ENCODE measurements around the gene MAMSTR. TPM values are rescaled to one million over a fixed set of nuclear protein-coding genes. Genes with fewer than 3 reads are reported as not detected.

MAMSTR gene, protein sequence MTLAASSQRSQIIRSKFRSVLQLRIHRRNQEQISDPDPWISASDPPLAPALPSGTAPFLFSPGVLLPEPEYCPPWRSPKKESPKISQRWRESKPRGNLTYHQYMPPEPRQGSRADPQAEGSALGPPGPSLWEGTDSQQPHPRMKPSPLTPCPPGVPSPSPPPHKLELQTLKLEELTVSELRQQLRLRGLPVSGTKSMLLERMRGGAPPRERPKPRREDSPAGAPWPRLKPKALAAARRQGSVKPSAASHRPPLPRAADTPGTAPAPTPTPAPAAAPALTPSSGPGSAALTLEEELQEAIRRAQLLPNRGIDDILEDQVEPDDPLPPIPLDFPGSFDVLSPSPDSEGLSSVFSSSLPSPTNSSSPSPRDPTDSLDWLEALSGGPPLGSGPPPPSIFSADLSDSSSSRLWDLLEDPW
- total RNA-seq (2022; extraction: Qiagen RNA extraction; ENCODE audit: low read depth): 0.28 to 0.51 TPM (median 0.48 TPM) in 5 replicates

DNA sequence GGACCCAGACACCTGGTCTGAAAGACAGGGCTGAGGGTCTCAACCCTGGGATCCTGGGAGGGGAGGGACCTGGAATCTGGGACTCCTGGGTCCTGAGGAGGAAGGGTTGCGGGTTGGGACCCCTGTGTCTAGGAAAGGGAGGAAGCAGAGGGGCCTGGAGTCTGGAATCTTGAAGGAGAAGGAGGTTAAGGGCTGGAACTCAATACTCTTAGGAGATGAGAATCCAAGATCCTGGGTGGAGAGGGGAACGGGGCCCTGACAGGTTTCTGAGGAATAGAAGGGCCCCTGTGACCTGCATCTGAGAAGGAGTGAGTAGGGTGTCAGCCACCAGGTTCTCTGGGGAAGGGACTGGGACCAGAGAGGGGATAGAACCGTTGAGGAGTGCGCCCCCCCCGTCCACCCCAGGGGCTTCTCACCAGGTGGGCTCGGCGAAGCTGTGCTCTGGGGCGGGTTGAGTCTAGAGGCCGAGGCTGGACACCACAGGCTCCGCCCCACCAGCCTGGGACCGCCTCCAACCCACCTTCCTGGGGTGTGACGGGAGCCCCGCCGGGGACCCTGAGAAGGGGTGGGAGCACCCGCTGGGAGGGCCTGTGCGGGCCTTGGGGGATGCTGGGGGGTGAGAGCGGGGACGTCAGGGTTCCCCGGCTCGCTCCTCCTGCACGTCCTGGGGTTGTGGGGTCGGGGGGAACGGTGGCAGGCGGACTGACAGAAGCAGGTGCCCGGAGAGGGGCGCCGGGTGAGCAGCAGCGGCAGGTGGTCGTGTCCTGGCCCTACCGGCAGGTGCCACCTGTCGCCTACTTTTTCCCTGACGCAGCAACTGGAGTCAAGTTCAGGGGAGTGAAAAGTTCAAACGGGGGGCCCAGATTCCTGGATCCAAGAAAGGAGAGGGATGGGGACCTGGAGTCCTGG is at the start of gene MAMSTR:
TSS of gene MAMSTR (minus strand) at position 463 of the 909 bp plus-strand sequence. CDS start 694 bp downstream, outside the sequence.

DNA sequence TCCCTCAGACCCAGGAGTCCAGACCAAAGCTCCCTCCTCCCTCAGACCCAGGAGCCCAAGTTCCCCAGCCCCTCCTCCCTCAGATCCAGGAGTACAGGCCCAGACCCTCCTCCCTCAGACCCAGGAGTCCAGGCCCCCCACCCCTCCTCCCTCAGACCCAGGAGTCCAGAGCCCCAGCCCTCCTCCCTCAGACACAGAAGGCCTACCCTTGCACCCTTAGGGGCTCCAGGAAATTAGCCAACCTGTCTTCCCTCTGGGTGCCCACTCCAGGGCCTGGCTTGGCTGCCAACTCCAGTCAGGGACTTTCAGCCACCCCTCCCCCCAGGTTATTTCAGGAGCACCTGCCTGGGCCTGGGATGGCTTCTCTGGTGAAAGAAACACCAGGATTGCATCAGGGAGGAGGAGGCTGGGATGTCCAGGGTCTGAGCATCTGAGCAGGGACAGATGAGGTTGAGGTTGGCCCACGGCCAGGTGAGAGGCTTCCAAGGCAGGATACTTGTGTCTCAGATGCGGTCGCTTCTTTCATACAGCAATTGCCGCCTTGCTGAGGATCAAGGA is 35.6 kb upstream of the MAMSTR start, which contains the start of gene FGF21:
TSS of gene FGF21 (plus strand) at position 441 of the 558 bp plus-strand sequence. CDS start 713 bp downstream, outside the sequence.

DNA sequence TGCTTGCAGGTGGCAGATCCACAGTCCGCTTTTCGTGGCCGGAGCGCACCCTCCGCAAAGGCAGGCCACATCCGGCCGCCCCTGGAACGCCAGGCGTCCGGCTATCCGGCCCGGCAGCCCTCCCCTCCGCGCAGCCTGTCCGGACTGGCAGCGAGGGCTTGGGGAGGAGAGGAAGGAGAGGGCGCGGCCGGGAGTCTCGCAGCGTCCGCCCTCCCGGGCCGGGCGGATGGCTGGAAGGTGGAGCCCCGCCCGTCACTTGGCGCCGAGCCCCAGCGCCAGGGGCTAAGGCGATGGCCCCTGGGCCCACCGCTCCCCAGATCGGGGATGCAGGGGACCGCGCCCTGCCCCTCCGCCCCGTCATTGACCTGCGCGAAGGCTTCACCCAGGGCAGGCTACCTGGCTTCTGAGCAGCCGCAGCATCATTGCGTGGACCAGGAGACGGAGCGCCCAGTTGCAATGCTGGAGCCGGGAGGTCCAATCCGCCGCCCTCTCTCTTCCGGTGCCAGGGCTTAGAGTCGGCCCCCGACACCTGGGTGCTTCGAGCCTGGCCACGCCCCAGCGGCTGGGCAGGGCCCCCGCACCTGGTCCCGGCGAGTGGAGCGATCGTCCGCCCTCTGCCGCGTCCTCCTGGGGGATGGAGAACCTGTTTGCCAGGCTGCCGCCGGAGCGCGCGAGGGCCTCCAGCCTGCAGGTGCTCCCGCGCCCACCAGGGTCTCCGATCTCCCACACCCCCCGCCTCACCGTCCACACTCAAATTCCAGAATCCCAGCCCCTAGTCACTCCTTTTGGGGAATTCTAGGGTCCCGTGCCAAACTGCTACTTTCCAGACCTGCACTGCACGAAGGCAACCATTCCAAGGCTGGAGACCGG is 33.2 kb upstream of the MAMSTR start, which contains the start of gene FUT1:
TSS of gene FUT1 (minus strand) at position 146 of the 870 bp plus-strand sequence. CDS start 1,360 bp downstream, outside the sequence.

DNA sequence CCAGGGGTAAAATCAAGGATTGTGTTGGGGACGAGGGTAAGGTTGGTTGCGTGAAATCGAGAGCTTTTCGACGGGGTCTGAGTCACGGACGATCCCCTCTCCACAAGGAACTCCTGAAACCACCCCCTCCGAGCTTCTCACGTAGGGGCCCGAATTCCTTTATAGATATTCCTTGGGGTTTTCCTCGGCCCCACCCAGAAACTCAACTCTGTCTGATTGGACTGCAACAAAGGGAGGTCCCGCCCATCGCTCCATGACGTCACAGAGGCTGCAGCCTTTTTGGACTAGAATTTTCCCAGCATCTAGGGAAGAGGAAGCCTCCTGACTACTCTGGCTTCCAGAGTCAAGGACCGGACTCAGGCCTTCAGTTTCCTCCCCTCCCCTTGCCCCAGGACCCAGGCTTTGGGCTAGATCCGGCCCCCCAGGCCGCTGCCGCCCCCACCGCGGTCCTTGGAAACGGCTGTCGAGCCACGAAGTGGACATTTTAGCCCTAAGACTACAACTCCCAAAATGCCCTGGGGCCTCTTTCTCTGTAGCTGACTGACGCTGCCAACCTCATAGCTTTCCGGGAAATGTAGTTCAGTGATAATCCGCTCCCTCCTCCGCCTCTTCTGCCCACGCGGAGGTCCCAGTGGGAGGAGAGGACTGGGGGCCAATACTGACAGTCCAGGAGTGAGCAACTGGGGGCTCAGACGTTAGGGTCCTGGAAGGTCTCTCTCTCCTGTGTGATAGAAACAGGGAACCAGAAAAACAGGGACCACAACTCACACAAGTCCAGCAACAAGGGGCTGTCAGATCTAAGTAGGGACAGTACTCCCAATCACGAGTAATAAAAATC is 27.4 kb upstream of the MAMSTR start, which contains the start of gene IZUMO1:
TSS of gene IZUMO1 (minus strand) at position 172 of the 838 bp plus-strand sequence. CDS start 1,050 bp downstream, outside the sequence.

DNA sequence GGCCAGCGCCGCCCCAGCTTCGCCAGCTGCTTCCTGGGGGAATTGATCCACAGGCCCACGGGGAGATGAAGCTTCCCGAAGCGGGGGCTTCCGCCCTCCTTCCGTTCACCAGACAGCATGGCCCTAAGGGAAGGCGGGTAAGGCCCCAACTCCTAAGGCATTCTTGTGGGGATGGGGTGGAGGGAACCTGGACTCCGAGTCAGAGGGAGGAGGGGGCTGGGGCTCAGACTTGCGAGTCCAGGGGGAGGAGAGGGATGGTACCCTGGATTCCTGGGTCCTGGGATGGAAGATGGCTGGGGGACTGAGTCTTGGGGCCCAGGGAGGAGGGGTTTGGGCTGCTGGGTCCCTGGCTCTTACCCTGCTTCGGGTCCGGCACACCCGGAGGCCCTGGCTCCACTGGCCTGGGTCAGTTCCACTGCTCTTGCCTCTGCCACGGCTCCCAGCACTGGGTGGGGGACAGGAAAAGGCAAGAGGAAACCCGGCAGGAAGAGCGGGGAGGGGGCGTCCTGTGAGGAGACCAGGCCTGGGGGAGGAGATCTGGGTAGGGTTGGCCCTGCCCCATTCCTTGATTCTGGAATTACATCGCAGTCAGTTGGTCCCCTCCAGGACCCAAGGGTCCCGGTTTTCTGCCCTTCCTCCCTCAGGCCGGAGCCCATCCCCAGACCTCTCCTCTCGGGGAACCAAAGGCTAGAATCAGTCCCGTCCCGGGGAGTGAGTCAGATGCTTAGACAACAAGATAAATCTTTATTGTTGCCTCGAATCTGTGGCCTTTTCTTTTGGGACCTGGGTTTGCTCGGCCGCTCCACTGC is 20.8 kb upstream of the MAMSTR start, which contains the start of gene RASIP1:
TSS of gene RASIP1 (minus strand) at position 447 of the 809 bp plus-strand sequence. CDS start at position 119, 328 bp downstream.

DNA sequence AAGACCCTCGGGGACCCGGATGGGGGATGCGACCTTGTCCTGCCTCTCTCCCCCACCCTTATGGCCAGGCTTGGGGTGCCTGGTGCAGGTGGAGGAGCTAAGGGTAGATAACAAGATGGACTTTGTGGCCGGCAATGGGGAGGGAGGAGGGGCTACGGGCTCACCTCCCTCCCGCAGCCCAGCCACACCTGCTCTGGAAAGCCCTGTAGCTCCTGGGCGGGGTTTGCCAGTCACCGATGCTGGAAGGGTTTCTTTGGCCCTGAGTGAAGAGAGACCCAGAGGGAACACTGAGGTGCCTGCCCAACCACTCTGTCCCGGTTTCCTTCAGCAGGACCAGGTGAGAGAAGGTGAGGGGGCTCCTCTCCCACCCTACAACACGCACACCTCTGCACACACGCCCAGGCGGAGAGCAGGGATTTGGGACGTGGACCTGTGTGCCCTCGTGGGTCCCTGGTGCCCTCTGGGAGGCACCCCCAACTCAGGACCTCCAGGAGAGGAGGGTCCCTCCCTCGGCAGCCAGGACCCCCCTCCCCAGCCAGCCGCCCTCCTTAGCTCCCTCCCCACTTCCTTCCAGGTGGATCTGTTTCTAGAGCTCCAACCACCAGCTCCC is 23.7 kb downstream of the MAMSTR start, which contains the start of gene FUT2:
TSS of gene FUT2 (plus strand) at position 229 of the 610 bp plus-strand sequence. CDS start 6,986 bp downstream, outside the sequence.

DNA sequence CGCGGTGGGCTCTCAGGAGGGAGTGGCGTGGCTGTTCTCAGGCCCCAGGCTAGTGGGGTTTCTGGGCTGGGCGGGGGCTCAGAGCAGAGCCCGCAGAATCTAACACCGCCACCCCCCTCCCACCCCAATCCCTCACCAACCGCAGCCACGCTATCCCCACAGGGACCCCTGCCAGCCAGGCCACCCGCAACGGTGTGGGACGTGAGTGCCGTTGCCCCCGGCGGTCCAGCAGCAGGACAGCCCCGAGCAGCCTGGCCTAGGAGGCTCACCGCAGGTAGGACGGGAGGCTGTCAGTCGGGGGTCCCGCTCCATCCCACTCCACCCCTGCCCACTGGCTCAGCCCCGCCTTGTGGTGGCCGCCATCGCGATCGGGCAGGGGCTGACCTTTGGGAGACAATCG is 46.5 kb downstream of the MAMSTR start, which contains the start of gene NTN5:
TSS of gene NTN5 (minus strand) at position 24 of the 400 bp plus-strand sequence. CDS start 2,031 bp downstream, outside the sequence.

Other genes with a start within 250 kb of the MAMSTR start
- 2.4 to 4.8 TPM (median 3.8 TPM) in 5 replicates for gene LMTK3, start 207.9 kb downstream of the MAMSTR start, total RNA-seq (2022; extraction: Qiagen RNA extraction; ENCODE audit: low read depth)
- gene SULT2B1, start 167.6 kb downstream of the MAMSTR start, total RNA-seq (2022; extraction: Qiagen RNA extraction; ENCODE audit: low read depth): 14.7 to 18.6 TPM (median 15.6 TPM) in 5 replicates
- 0.11 TPM in 1 of 5 replicates, not detected in the others for gene SPACA4, start 113.0 kb downstream of the MAMSTR start, total RNA-seq (2022; extraction: Qiagen RNA extraction; ENCODE audit: low read depth)
- 0.14 to 0.40 TPM (median 0.22 TPM) in 4 of 5 replicates, not detected in the other for gene FAM83E, start 104.6 kb downstream of the MAMSTR start, total RNA-seq (2022; extraction: Qiagen RNA extraction; ENCODE audit: low read depth)
- gene RPL18, start 100.5 kb downstream of the MAMSTR start, total RNA-seq (2022; extraction: Qiagen RNA extraction; ENCODE audit: low read depth): 2,901 to 3,964 TPM (median 3,248 TPM) in 5 replicates
- 11.8 to 18.9 TPM (median 14.1 TPM) in 5 replicates for gene SPHK2, start 100.2 kb downstream of the MAMSTR start, total RNA-seq (2022; extraction: Qiagen RNA extraction; ENCODE audit: low read depth)
- 1.5 to 2.6 TPM (median 2.2 TPM) in 5 replicates for gene DBP, start 82.3 kb downstream of the MAMSTR start, total RNA-seq (2022; extraction: Qiagen RNA extraction; ENCODE audit: low read depth)
- gene CA11, start 73.5 kb downstream of the MAMSTR start, total RNA-seq (2022; extraction: Qiagen RNA extraction; ENCODE audit: low read depth): 8.5 to 11.3 TPM (median 9.8 TPM) in 5 replicates
- gene NTN5, start 46.7 kb downstream of the MAMSTR start, total RNA-seq (2022; extraction: Qiagen RNA extraction; ENCODE audit: low read depth): 0.14 to 0.26 TPM (median 0.17 TPM) in 4 of 5 replicates, not detected in the other
- gene FUT2, start 23.8 kb downstream of the MAMSTR start, total RNA-seq (2022; extraction: Qiagen RNA extraction; ENCODE audit: low read depth): not detected in 5 replicates
- 0.19 to 0.53 TPM (median 0.41 TPM) in 5 replicates for gene RASIP1, start 20.9 kb upstream of the MAMSTR start, total RNA-seq (2022; extraction: Qiagen RNA extraction; ENCODE audit: low read depth)
- gene IZUMO1, start 27.2 kb upstream of the MAMSTR start, total RNA-seq (2022; extraction: Qiagen RNA extraction; ENCODE audit: low read depth): not detected in 5 replicates
- gene FUT1, start 32.9 kb upstream of the MAMSTR start, total RNA-seq (2022; extraction: Qiagen RNA extraction; ENCODE audit: low read depth): 0.06 to 0.09 TPM (median 0.08 TPM) in 5 replicates
- not detected in 5 replicates for gene FGF21, start 35.8 kb upstream of the MAMSTR start, total RNA-seq (2022; extraction: Qiagen RNA extraction; ENCODE audit: low read depth)
- 52.3 to 64.8 TPM (median 56.8 TPM) in 5 replicates for gene BCAT2, start 91.3 kb upstream of the MAMSTR start, total RNA-seq (2022; extraction: Qiagen RNA extraction; ENCODE audit: low read depth)
- gene HSD17B14, start 116.8 kb upstream of the MAMSTR start, total RNA-seq (2022; extraction: Qiagen RNA extraction; ENCODE audit: low read depth): 12.2 to 15.1 TPM (median 14.1 TPM) in 5 replicates
- gene PLEKHA4, start 148.9 kb upstream of the MAMSTR start, total RNA-seq (2022; extraction: Qiagen RNA extraction; ENCODE audit: low read depth): 1.7 to 2.7 TPM (median 1.9 TPM) in 5 replicates
- gene PPP1R15A, start 152.7 kb upstream of the MAMSTR start, total RNA-seq (2022; extraction: Qiagen RNA extraction; ENCODE audit: low read depth): 91.5 to 154 TPM (median 107 TPM) in 5 replicates
- gene TULP2, start 179.0 kb upstream of the MAMSTR start, total RNA-seq (2022; extraction: Qiagen RNA extraction; ENCODE audit: low read depth): not detected in 5 replicates
- 190 to 222 TPM (median 195 TPM) in 5 replicates for gene NUCB1, start 180.6 kb upstream of the MAMSTR start, total RNA-seq (2022; extraction: Qiagen RNA extraction; ENCODE audit: low read depth)
- gene DHDH, start 214.0 kb upstream of the MAMSTR start, total RNA-seq (2022; extraction: Qiagen RNA extraction; ENCODE audit: low read depth): 0.91 to 1.8 TPM (median 1.7 TPM) in 5 replicates
- 289 to 376 TPM (median 349 TPM) in 5 replicates for gene BAX, start 235.2 kb upstream of the MAMSTR start, total RNA-seq (2022; extraction: Qiagen RNA extraction; ENCODE audit: low read depth)
- 18,257 to 24,972 TPM (median 19,327 TPM) in 5 replicates for gene FTL, start 245.6 kb upstream of the MAMSTR start, total RNA-seq (2022; extraction: Qiagen RNA extraction; ENCODE audit: low read depth)